Left hindlimb (tissue), 1 donor: ENCODE results near the gene NTRK3.

ENCODE experiments used
- DNase-seq: peaks from one replicate; pipeline ENCODE4 v3.0.0-alpha.2; 2018

NTRK3 gene

GRCh38 chr15:87971076-87971475 lies 285.5 kb downstream of the NTRK3 start:
- DNase-seq, result no peak

- no peak for DNase-seq
These were observed 288.6 kb downstream of the NTRK3 start for GRCh38 chr15:87967951-87968350.

- DNase-seq, result no peak
These were observed 291.2 kb downstream of the NTRK3 start for GRCh38 chr15:87965304-87965703.

- DNase-seq, result no peak
These were observed 294.1 kb downstream of the NTRK3 start for GRCh38 chr15:87962428-87962827.

GRCh38 chr15:87961851-87962420 lies 294.6 kb downstream of the NTRK3 start:
- no peak for DNase-seq

GRCh38 chr15:87959662-87960061 lies 296.9 kb downstream of the NTRK3 start:
- no peak for DNase-seq

- no peak for DNase-seq
These were observed 297.5 kb downstream of the NTRK3 start for GRCh38 chr15:87959080-87959479.

- DNase-seq, result no peak
These were observed 301.1 kb downstream of the NTRK3 start for GRCh38 chr15:87955284-87955909.

GRCh38 chr15:87954793-87955192 lies 301.7 kb downstream of the NTRK3 start:
- no peak for DNase-seq

GRCh38 chr15:87952736-87953287 lies 303.7 kb downstream of the NTRK3 start:
- no peak for DNase-seq

GRCh38 chr15:87949575-87950223 lies 306.8 kb downstream of the NTRK3 start:
- DNase-seq, result no peak

- no peak for DNase-seq
These were observed 307.4 kb downstream of the NTRK3 start for GRCh38 chr15:87949151-87949574.

GRCh38 chr15:87947560-87947959 lies 309.0 kb downstream of the NTRK3 start:
- no peak for DNase-seq

GRCh38 chr15:87945246-87945645 lies 311.3 kb downstream of the NTRK3 start:
- DNase-seq, result no peak

- DNase-seq, result no peak
These were observed 311.8 kb downstream of the NTRK3 start for GRCh38 chr15:87944691-87945090.

GRCh38 chr15:87944050-87944449 lies 312.5 kb downstream of the NTRK3 start:
- DNase-seq, result peak; percentile 65

GRCh38 chr15:87943626-87944025 lies 312.9 kb downstream of the NTRK3 start:
- DNase-seq, result no peak

GRCh38 chr15:87942316-87942715 lies 314.2 kb downstream of the NTRK3 start:
- no peak for DNase-seq

- DNase-seq, result no peak
These were observed 314.9 kb downstream of the NTRK3 start for GRCh38 chr15:87941606-87942005.

- DNase-seq, result no peak
These were observed 315.8 kb downstream of the NTRK3 start for GRCh38 chr15:87940768-87941167.

- DNase-seq, result no peak
These were observed 316.6 kb downstream of the NTRK3 start for GRCh38 chr15:87939848-87940457.

GRCh38 chr15:87938031-87938430 lies 318.5 kb downstream of the NTRK3 start:
- DNase-seq, result no peak

- no peak for DNase-seq
These were observed 321.0 kb downstream of the NTRK3 start for GRCh38 chr15:87935583-87935982.

GRCh38 chr15:87931584-87931983 lies 325.0 kb downstream of the NTRK3 start:
- no peak for DNase-seq
